ENCODE data around the gene ATP6V1G1. TPM values are rescaled to one million over a fixed set of nuclear protein-coding genes. Genes with fewer than 3 reads are reported as not detected.
A peak's percentile ranks its signal among the peaks of the same experiment; 100 is the strongest.

ATP6V1G1 gene
- total RNA-seq, 1 donor from 2014 or later = 279 TPM

GRCh38 chr9:114626415-114627020, 38.9 kb downstream of the ATP6V1G1 start:
- TF ChIP-seq CTCF (IDR thresholded peaks at IDR 0.05; ENCODE audit: insufficient read depth, low read length, severe bottlenecking) = no peak
- DNase-seq (ENCODE audit: low read depth) = no peak
- no peak overlapping the region for H3K4me3 ChIP-seq (ENCODE audit: low read depth, low read length)
- H3K36me3 ChIP-seq (ENCODE audit: control insufficient read depth, insufficient read depth, low read length) = peaks cover 4% of the 10 kb centered on the region
- no peaks in the 10 kb centered on the region for H3K27me3 ChIP-seq (ENCODE audit: control insufficient read depth, insufficient read depth, low read length)
- peak; percentile 58 for FAIRE-seq

- no peak for TF ChIP-seq CTCF (IDR thresholded peaks at IDR 0.05; ENCODE audit: insufficient read depth, low read length, severe bottlenecking)
Measured at GRCh38 chr9:114627553-114627952, 40.0 kb downstream of the ATP6V1G1 start.

GRCh38 chr9:114629563-114630090, 42.1 kb downstream of the ATP6V1G1 start:
- Histone ChIP-seq H3K4me3 (ENCODE audit: low read depth, low read length) (no peak overlapping the region), H3K36me3 (ENCODE audit: control insufficient read depth, insufficient read depth, low read length) (peaks cover 4% of the 10 kb centered on the region), H3K27me3 (ENCODE audit: control insufficient read depth, insufficient read depth, low read length) (no peaks in the 10 kb centered on the region)
- FAIRE-seq = peak; percentile 43
- DNase-seq (ENCODE audit: low read depth) = peak; percentile 63
- TF ChIP-seq CTCF (IDR thresholded peaks at IDR 0.05; ENCODE audit: insufficient read depth, low read length, severe bottlenecking) = no peak

More at GRCh38 chr9:114627553-114627952, 40.0 kb downstream of the ATP6V1G1 start:
- no peak overlapping the region for H3K4me3 ChIP-seq (ENCODE audit: low read depth, low read length)
- no peak for FAIRE-seq
- H3K27me3 ChIP-seq (ENCODE audit: control insufficient read depth, insufficient read depth, low read length) = no peaks in the 10 kb centered on the region
- peaks cover 4% of the 10 kb centered on the region for H3K36me3 ChIP-seq (ENCODE audit: control insufficient read depth, insufficient read depth, low read length)
- no peak for DNase-seq (ENCODE audit: low read depth)

GRCh38 chr9:114631166-114631565, 43.6 kb downstream of the ATP6V1G1 start:
- peak; percentile 35 for DNase-seq (ENCODE audit: low read depth)
- H3K4me3 ChIP-seq (ENCODE audit: low read depth, low read length) = no peak overlapping the region
- H3K36me3 ChIP-seq (ENCODE audit: control insufficient read depth, insufficient read depth, low read length) = peaks cover 4% of the 10 kb centered on the region
- FAIRE-seq = no peak
- no peak for TF ChIP-seq CTCF (IDR thresholded peaks at IDR 0.05; ENCODE audit: insufficient read depth, low read length, severe bottlenecking)
- no peaks in the 10 kb centered on the region for H3K27me3 ChIP-seq (ENCODE audit: control insufficient read depth, insufficient read depth, low read length)

GRCh38 chr9:114633438-114634089, 46.0 kb downstream of the ATP6V1G1 start:
- TF ChIP-seq CTCF (IDR thresholded peaks at IDR 0.05; ENCODE audit: insufficient read depth, low read length, severe bottlenecking) = no peak
- Histone ChIP-seq H3K4me3 (ENCODE audit: low read depth, low read length) (no peak overlapping the region), H3K27me3 (ENCODE audit: control insufficient read depth, insufficient read depth, low read length) (no peaks in the 10 kb centered on the region), H3K36me3 (ENCODE audit: control insufficient read depth, insufficient read depth, low read length) (peaks cover 4% of the 10 kb centered on the region)
- FAIRE-seq (no peak), DNase-seq (ENCODE audit: low read depth) (peak; percentile 31)

Measured in bronchial epithelial cell (primary cell).